Neural progenitor cell (in vitro differentiated cells): ENCODE results near the gene MYMX. TPM values are rescaled to one million over a fixed set of nuclear protein-coding genes. Genes with fewer than 3 reads are reported as not detected.

ENCODE experiments used
- DNase-seq: peaks from one replicate; pipeline ENCODE4 v3.0.0-alpha.2; 2016; ENCODE audit warnings: low spot score
- H2AFZ ChIP-seq: fragments of 200-600 bp; sonication (generic); replicated peaks from 2 replicates; pipeline ENCODE4 v1.6.1; 2016; ENCODE audit warnings: antibody characterized with exemption
- H3F3A ChIP-seq: fragments of 200-600 bp; sonication (generic); 2 replicates; pipeline ENCODE4 v1.6.1; 2016; ENCODE audit warnings: antibody characterized with exemption, low read depth
- H3K27ac ChIP-seq: fragments of 200-600 bp; sonication (generic); 2 replicates; pipeline ENCODE4 v1.5.1; 2016; ENCODE audit warnings: mild to moderate bottlenecking
- H3K27me3 ChIP-seq: fragments of 200-600 bp; sonication (generic); 2 replicates; pipeline ENCODE4 v1.6.1; 2016; ENCODE audit warnings: mild to moderate bottlenecking, moderate library complexity
- H3K36me3 ChIP-seq: fragments of 200-600 bp; sonication (generic); 2 replicates; pipeline ENCODE4 v1.5.1; 2016
- H3K4me1 ChIP-seq: fragments of 200-600 bp; sonication (generic); 2 replicates; pipeline ENCODE4 v1.6.1; 2016; ENCODE audit warnings: mixed run types
- H3K4me2 ChIP-seq: fragments of 200-600 bp; sonication (generic); 2 replicates; pipeline ENCODE4 v1.6.1; 2016
- H3K4me3 ChIP-seq: fragments of 200-600 bp; sonication (generic); 2 replicates; pipeline ENCODE4 v1.5.1; 2016
- H3K79me2 ChIP-seq: fragments of 200-600 bp; sonication (generic); 2 replicates; pipeline ENCODE4 v1.6.1; 2016; ENCODE audit warnings: low read depth
- H3K9ac ChIP-seq: fragments of 200-600 bp; sonication (generic); 2 replicates; pipeline ENCODE4 v1.6.1; 2016
- H3K9me3 ChIP-seq: fragments of 200-600 bp; sonication (generic); 2 replicates; pipeline ENCODE4 v1.5.1; 2016; ENCODE audit warnings: low read depth
- H4K20me1 ChIP-seq: fragments of 200-600 bp; sonication (generic); 2 replicates; pipeline ENCODE4 v1.6.1; 2016; ENCODE audit warnings: low read depth
- H3K27ac Mint-ChIP-seq: 3 replicates; pipeline ENCODE4 v1.8.0; 2021; ENCODE audit warnings: mixed read lengths
- H3K27me3 Mint-ChIP-seq: 2 replicates; pipeline ENCODE4 v1.8.0; 2022; ENCODE audit warnings: low read depth, mild to moderate bottlenecking, inconsistent platforms, moderate library complexity, mixed read lengths; ENCODE audit not compliant: insufficient read depth
- H3K36me3 Mint-ChIP-seq: 3 replicates; pipeline ENCODE4 v1.8.0; 2021; ENCODE audit warnings: mixed read lengths
- H3K4me1 Mint-ChIP-seq: 3 replicates; pipeline ENCODE4 v1.8.0; 2021; ENCODE audit warnings: mixed read lengths
- H3K4me3 Mint-ChIP-seq: 3 replicates; pipeline ENCODE4 v1.8.0; 2021; ENCODE audit warnings: mild to moderate bottlenecking, moderate library complexity, mixed read lengths
- H3K9me3 Mint-ChIP-seq: 3 replicates; pipeline ENCODE4 v1.8.0; 2020; ENCODE audit warnings: mixed read lengths
- EZH2 ChIP-seq: fragments of 200-600 bp; sonication (generic); IDR thresholded peaks from 2 replicates; pipeline ENCODE4 v1.6.1; 2017; ENCODE audit warnings: antibody characterized with exemption, mild to moderate bottlenecking, moderate library complexity
- EZH2phosphoT487 ChIP-seq: fragments of 200-600 bp; sonication (generic); IDR thresholded peaks from 2 replicates; pipeline ENCODE4 v1.6.1; 2017; ENCODE audit warnings: antibody characterized with exemption
- total RNA-seq: library from RNA; depleted of rRNA; stranded (reverse); fragments of >200 nt; gene quantifications from 2 replicates; pipeline ENCODE4 v1.2.3, GENCODE V29; 2015; ENCODE audit warnings: low replicate concordance
- TF ChIP-seq, protein P1 (sequence below): fragments of 200-600 bp; sonication (generic); IDR thresholded peaks from 2 replicates; pipeline ENCODE4 v1.5.1; 2017; ENCODE audit warnings: antibody characterized with exemption, mild to moderate bottlenecking

The MYMX gene
- total RNA-seq, 1 donor from 2014 or later = 0.54 TPM

GRCh38 chr6:44248579-44248978, 31.9 kb downstream of the MYMX start:
- peak overlapping the region; percentile 99 for H3K4me3 Mint-ChIP-seq
- peaks cover 25% of the 10 kb centered on the region for H3K27me3 Mint-ChIP-seq
- peaks cover 47% of the 10 kb centered on the region for H3K36me3 Mint-ChIP-seq
- peak overlapping the region; percentile 88 for H3K9ac ChIP-seq
- H3K27ac ChIP-seq = peak overlapping the region; percentile 35
- TF ChIP-seq EZH2 = no peak
- H3F3A ChIP-seq = peaks cover 74% of the 10 kb centered on the region
- H3K4me2 ChIP-seq = peak overlapping the region; percentile 81
- no peak for DNase-seq
- H3K9me3 ChIP-seq = no peaks in the 10 kb centered on the region
- peaks cover 31% of the 10 kb centered on the region for H3K4me1 ChIP-seq
- peaks cover 38% of the 10 kb centered on the region for H3K4me1 Mint-ChIP-seq
- H3K27me3 ChIP-seq = no peaks in the 10 kb centered on the region
- H2AFZ ChIP-seq = no peak overlapping the region
- peak overlapping the region; percentile 95 for H3K4me3 ChIP-seq
- H3K27ac Mint-ChIP-seq = peak overlapping the region; percentile 11
- H4K20me1 ChIP-seq = peaks cover 66% of the 10 kb centered on the region
- H3K79me2 ChIP-seq = peaks cover 69% of the 10 kb centered on the region
- H3K36me3 ChIP-seq = peaks cover 30% of the 10 kb centered on the region
- H3K9me3 Mint-ChIP-seq = no peaks in the 10 kb centered on the region

- H2AFZ ChIP-seq = no peak overlapping the region
- H3K4me2 ChIP-seq = peak overlapping the region; percentile 81
- peaks cover 80% of the 10 kb centered on the region for H3F3A ChIP-seq
- peak overlapping the region; percentile 99 for H3K4me3 Mint-ChIP-seq
- H3K9ac ChIP-seq = no peak overlapping the region
- H3K79me2 ChIP-seq = peaks cover 75% of the 10 kb centered on the region
- no peaks in the 10 kb centered on the region for H3K9me3 Mint-ChIP-seq
- peaks cover 31% of the 10 kb centered on the region for H3K4me1 ChIP-seq
- TF ChIP-seq EZH2phosphoT487 = no peak
- TF ChIP-seq, protein P1, sequence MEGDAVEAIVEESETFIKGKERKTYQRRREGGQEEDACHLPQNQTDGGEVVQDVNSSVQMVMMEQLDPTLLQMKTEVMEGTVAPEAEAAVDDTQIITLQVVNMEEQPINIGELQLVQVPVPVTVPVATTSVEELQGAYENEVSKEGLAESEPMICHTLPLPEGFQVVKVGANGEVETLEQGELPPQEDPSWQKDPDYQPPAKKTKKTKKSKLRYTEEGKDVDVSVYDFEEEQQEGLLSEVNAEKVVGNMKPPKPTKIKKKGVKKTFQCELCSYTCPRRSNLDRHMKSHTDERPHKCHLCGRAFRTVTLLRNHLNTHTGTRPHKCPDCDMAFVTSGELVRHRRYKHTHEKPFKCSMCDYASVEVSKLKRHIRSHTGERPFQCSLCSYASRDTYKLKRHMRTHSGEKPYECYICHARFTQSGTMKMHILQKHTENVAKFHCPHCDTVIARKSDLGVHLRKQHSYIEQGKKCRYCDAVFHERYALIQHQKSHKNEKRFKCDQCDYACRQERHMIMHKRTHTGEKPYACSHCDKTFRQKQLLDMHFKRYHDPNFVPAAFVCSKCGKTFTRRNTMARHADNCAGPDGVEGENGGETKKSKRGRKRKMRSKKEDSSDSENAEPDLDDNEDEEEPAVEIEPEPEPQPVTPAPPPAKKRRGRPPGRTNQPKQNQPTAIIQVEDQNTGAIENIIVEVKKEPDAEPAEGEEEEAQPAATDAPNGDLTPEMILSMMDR = no peak
- no peak for TF ChIP-seq EZH2
- H3K27ac Mint-ChIP-seq = peak overlapping the region; percentile 11
- H3K27me3 ChIP-seq = no peaks in the 10 kb centered on the region
- peaks cover 36% of the 10 kb centered on the region for H3K4me1 Mint-ChIP-seq
- H3K36me3 ChIP-seq = peaks cover 35% of the 10 kb centered on the region
- peaks cover 73% of the 10 kb centered on the region for H4K20me1 ChIP-seq
- H3K9me3 ChIP-seq = no peaks in the 10 kb centered on the region
- peak overlapping the region; percentile 35 for H3K27ac ChIP-seq
- peak overlapping the region; percentile 95 for H3K4me3 ChIP-seq
- peaks cover 49% of the 10 kb centered on the region for H3K36me3 Mint-ChIP-seq
- peaks cover 25% of the 10 kb centered on the region for H3K27me3 Mint-ChIP-seq
- no peak for DNase-seq
Measured at GRCh38 chr6:44249082-44249748, 32.5 kb downstream of the MYMX start.

DNA sequence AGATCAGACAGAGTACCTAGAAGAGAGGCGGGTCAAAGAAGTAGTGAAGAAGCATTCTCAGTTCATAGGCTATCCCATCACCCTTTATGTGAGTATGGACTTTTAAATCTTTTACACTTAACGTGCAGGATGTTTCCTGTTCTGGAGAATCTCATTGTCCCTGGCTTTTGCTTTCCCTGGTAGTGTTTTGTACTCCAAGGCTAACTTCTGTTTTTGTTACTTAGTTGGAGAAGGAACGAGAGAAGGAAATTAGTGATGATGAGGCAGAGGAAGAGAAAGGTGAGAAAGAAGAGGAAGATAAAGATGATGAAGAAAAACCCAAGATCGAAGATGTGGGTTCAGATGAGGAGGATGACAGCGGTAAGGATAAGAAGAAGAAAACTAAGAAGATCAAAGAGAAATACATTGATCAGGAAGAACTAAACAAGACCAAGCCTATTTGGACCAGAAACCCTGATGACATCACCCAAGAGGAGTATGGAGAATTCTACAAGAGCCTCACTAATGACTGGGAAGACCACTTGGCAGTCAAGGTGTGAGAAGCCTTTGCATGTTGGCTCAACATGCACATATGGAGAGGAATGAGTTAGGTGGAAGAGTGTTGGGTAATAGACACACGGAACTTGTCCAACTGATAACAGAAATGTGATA, 33.5 kb downstream of the MYMX start:
- peaks cover 82% of the 10 kb centered on the region for H4K20me1 ChIP-seq
- no peak for DNase-seq
- Mint-ChIP-seq H3K36me3 (peaks cover 54% of the 10 kb centered on the region), H3K27ac (no peak overlapping the region), H3K4me3 (no peak overlapping the region), H3K9me3 (no peaks in the 10 kb centered on the region), H3K4me1 (peaks cover 39% of the 10 kb centered on the region), H3K27me3 (peaks cover 29% of the 10 kb centered on the region)
- peaks cover 81% of the 10 kb centered on the region for H3K79me2 ChIP-seq
- no peak overlapping the region for H3K27ac ChIP-seq
- TF ChIP-seq EZH2 (no peak), EZH2phosphoT487 (no peak)
- TF ChIP-seq, protein P1 = no peak
- peaks cover 84% of the 10 kb centered on the region for H3F3A ChIP-seq
- peaks cover 26% of the 10 kb centered on the region for H3K4me1 ChIP-seq
- H3K9me3 ChIP-seq = no peaks in the 10 kb centered on the region
- H3K9ac ChIP-seq = no peak overlapping the region
- H3K27me3 ChIP-seq = no peaks in the 10 kb centered on the region
- peaks cover 35% of the 10 kb centered on the region for H3K36me3 ChIP-seq
- H3K4me2 ChIP-seq = no peak overlapping the region
- H2AFZ ChIP-seq = no peak overlapping the region
- H3K4me3 ChIP-seq = no peak overlapping the region

DNA sequence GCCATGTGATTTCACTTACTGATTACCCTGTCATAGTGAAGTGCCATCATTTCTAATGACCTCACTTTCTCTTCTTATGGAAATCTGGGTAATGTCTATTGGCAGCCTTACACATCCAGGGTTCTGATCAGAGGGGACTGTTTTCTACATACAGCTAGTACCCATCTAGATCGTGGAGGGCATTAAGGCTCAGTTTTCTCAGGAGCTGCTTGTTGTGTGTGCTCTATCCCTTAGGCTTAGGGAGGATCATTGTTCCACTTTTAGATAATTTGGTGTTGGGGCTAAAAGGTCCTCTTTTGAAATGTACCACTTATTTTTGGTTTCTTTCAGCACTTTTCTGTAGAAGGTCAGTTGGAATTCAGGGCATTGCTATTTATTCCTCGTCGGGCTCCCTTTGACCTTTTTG, 34.0 kb downstream of the MYMX start:
- no peaks in the 10 kb centered on the region for H3K9me3 ChIP-seq
- peaks cover 86% of the 10 kb centered on the region for H3K79me2 ChIP-seq
- H3K9ac ChIP-seq = no peak overlapping the region
- no peak overlapping the region for H3K4me3 ChIP-seq
- H3K4me3 Mint-ChIP-seq = no peak overlapping the region
- peaks cover 21% of the 10 kb centered on the region for H3K4me1 ChIP-seq
- H3K36me3 Mint-ChIP-seq = peaks cover 55% of the 10 kb centered on the region
- no peak for DNase-seq
- H3K27me3 Mint-ChIP-seq = peaks cover 29% of the 10 kb centered on the region
- no peaks in the 10 kb centered on the region for H3K27me3 ChIP-seq
- H3K27ac Mint-ChIP-seq = no peak overlapping the region
- peak overlapping the region; percentile 28 for H3K27ac ChIP-seq
- no peak overlapping the region for H2AFZ ChIP-seq
- TF ChIP-seq, protein P1 = no peak
- TF ChIP-seq EZH2 (no peak), EZH2phosphoT487 (no peak)
- H4K20me1 ChIP-seq = peaks cover 88% of the 10 kb centered on the region
- no peaks in the 10 kb centered on the region for H3K9me3 Mint-ChIP-seq
- peaks cover 84% of the 10 kb centered on the region for H3F3A ChIP-seq
- H3K4me1 Mint-ChIP-seq = peaks cover 39% of the 10 kb centered on the region
- no peak overlapping the region for H3K4me2 ChIP-seq
- H3K36me3 ChIP-seq = peaks cover 35% of the 10 kb centered on the region
